Astrocyte of the spinal cord (primary cell): ENCODE results near the gene OR8U1.

Experiments used
- DNase-seq: peaks from one replicate; pipeline ENCODE4 v3.0.0; 2011; ENCODE audit warnings: low read depth, low spot score
- H3K4me3 ChIP-seq: 2 replicates; pipeline ENCODE4 v1.5.1; 2011; ENCODE audit warnings: low read depth, mild to moderate bottlenecking, low read length, moderate library complexity
- CTCF ChIP-seq: IDR thresholded peaks from 2 replicates; pipeline ENCODE4 v1.5.1; 2012; ENCODE audit warnings: low read depth, mild to moderate bottlenecking, low read length, inconsistent platforms
- in situ Hi-C: cut with HindIII; loops from 2 replicates; pipeline ENCODE4 v1.10.0; 2017; ENCODE audit warnings: low sequenced_read_pairs

The OR8U1 gene

DNA sequence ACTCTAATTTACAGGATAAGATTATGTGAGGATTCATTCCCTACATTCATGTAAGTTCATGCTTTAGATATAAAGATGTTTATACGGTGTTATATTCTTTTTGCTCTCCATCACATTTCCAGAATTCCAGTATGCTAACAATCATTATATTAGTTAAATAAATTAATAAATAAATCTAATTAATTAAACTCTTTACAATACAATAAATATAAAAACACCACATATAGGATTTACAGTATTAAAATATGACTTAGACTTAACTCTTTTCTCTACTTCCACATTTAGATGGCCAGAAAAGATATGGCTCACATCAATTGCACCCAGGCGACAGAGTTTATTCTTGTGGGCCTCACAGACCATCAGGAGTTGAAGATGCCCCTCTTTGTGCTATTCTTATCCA is at the start of gene OR8U1:
Gene OR8U1, plus strand, starts transcription at position 301 of the 400 bp plus-strand sequence. Its CDS starts 0 bp downstream, at position 301.
- TF ChIP-seq CTCF, result no peak
- no peak for DNase-seq
- no peak within 1 kb of the TSS for H3K4me3 ChIP-seq
- in situ Hi-C loops, result no loop called here

DNA sequence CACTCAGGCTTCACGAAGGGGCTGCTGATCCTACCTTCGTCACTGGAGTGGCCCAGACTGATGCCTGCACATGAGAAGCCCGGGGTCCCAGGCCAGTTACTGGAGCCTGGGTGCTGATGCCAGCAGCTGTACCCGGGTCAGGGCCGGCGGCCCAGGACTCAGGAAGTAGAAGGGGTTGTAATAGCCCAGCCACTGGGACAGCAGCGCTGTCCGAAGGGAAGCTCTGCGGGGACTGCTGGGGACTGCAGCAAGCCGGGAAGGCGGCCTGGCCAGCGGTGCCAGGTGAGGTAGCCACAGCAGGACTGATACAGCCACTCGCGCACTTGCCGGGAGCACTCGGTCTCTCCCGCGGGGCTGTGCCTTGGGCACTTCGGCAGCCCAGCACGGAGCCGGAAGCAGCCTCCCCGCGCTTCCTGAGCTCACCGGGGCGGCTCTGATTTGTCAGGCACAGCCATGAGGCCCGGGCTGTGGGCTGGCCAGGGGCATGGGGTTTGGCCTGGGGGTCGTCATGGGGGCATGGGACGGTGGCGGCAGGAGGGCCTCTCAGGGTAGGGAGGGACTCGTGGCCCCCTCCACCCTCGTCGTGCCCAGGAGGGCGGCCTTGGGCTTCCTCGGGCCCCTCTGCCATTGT is 43.4 kb upstream of the OR8U1 start:
- no peak for DNase-seq
- TF ChIP-seq CTCF, result no peak
- in situ Hi-C loops, result no loop called here
- H3K4me3 ChIP-seq, result no peak overlapping the region

DNA sequence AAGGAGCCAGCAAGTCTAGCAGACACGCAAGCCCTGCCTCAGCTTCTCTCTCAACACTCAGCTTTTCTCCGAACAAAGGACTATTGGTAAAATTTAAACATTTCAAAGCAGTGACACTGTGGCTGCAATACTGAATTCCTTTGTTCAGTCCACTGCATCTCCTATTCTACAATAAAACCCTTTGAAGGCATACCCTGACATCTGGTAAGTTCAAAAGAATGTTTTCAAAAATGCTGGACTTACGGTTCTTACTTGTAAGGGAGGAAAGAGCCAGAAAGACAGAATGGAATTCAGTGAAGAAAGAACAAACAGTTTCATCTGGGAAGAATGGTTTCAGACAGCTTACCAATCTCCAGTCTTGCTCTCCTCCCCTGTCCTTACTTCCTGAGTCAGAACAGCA is 42.3 kb upstream of the OR8U1 start:
- no peak for DNase-seq
- no peak for TF ChIP-seq CTCF
- in situ Hi-C loops, result no loop called here
- H3K4me3 ChIP-seq, result no peak overlapping the region

GRCh38 chr11:56340289-56340688 is 35.1 kb upstream of the OR8U1 start:
- no peak for TF ChIP-seq CTCF
- in situ Hi-C loops, result no loop called here
- DNase-seq, result no peak
- no peak overlapping the region for H3K4me3 ChIP-seq

DNA sequence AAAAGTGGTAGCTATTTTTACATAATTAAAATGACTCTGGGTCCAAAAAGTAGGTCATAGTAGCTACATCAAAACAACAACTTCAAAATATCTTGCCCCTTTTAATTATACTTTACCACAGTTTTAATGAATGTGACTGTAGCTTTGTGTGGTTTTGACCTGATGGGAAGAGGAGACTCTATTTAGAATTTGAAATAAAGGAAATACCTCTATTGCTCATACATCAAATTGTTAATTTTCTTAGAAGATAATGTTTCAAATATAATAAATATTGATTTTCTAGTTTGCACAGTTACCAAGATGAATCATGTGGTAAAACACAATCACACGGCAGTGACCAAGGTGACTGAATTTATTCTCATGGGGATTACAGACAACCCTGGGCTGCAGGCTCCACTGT is 29.7 kb upstream of the OR8U1 start, which contains the start of gene OR8K1:
Gene OR8K1, plus strand, starts transcription at position 301 of the 400 bp plus-strand sequence. Its CDS starts 0 bp downstream, at position 301.
- TF ChIP-seq CTCF, result no peak
- no peak for DNase-seq
- H3K4me3 ChIP-seq, result no peak within 1 kb of the TSS
- in situ Hi-C loops, result no loop called here

DNA sequence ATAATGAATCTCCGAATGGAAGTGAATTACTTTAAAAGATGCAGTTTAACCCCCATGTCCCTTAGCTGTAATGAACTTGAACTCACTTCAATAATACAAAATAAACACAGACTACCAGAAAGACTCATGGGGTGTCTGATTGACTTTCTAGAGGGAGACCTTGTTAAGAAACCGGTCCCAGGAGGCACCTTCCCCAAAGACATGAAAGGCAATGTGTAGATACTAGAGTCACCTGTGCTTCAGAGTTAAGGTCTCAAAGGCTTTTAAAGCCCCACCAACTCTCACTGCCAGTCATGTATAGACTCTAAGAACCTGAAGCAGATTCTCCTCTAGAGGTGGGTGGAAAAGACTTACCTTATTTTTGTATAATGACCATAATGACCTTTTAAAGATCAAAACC is 21.4 kb upstream of the OR8U1 start, which contains the start of gene OR8J1:
Gene OR8J1, plus strand, starts transcription at position 301 of the 400 bp plus-strand sequence. CDS start 5,956 bp downstream, outside the sequence.
- no peak for TF ChIP-seq CTCF
- no peak for DNase-seq
- no peak within 1 kb of the TSS for H3K4me3 ChIP-seq
- in situ Hi-C loops, result no loop called here

DNA sequence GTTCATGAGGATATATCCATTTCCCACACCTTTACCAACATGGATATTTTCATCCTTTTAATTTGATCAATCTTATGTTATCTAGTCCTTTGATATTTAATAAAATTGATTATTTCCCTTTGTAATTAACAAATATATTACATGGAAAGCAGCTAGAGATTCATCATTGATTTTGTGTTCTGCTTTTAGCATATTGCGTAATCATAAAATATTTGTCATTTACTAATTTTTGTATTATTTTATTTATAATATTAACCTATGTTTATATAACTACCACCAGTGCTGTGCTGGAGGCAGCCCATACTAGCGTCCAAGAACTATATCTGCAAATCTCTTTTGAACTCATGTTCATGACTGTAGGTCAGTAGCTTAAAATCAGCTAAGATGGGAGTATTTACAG is 4.7 kb downstream of the OR8U1 start:
- in situ Hi-C loops, result no loop called here
- no peak for TF ChIP-seq CTCF
- no peak for DNase-seq
- H3K4me3 ChIP-seq, result no peak overlapping the region
